ENCODE data around the gene CFAP47. TPM values are rescaled to one million over a fixed set of nuclear protein-coding genes. Genes with fewer than 3 reads are reported as not detected.
"Not testable (repeated sequence)": the region's sequence is repeated elsewhere in the genome, so short reads cannot be mapped to it uniquely, and the experiment has no call there.

The CFAP47 gene
- total RNA-seq, 3 donors from 2014 or later (not counting 1 experiment from before 2014, with no cell fraction given), result not detected

DNA sequence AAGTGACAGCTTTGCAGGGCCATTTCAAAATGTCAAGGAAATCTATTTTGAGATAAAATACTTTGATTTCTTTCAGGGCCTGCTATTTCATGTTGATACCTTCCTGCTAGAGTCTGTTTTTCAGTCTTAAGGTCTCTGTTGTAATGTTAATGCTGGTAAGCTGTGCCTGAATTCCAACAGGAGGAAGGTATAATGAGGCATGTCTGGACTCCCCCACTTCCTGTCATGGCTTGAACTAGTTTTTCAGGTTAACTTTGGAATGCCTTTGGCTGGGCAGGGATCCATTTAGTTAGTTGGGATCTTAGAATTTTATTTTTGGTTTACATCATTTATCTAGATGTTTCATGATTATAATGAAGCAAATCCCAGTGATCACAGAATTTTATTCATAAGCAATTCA lies 279.0 kb downstream of the CFAP47 start:
- TF ChIP-seq, protein P1, sequence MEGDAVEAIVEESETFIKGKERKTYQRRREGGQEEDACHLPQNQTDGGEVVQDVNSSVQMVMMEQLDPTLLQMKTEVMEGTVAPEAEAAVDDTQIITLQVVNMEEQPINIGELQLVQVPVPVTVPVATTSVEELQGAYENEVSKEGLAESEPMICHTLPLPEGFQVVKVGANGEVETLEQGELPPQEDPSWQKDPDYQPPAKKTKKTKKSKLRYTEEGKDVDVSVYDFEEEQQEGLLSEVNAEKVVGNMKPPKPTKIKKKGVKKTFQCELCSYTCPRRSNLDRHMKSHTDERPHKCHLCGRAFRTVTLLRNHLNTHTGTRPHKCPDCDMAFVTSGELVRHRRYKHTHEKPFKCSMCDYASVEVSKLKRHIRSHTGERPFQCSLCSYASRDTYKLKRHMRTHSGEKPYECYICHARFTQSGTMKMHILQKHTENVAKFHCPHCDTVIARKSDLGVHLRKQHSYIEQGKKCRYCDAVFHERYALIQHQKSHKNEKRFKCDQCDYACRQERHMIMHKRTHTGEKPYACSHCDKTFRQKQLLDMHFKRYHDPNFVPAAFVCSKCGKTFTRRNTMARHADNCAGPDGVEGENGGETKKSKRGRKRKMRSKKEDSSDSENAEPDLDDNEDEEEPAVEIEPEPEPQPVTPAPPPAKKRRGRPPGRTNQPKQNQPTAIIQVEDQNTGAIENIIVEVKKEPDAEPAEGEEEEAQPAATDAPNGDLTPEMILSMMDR (IDR thresholded peaks at IDR 0.05), result no peak
- intact Hi-C loops (cut with micrococcal nuclease), result no loop called here
- no peaks in the 10 kb centered on the region for H3K36me3 ChIP-seq (ENCODE audit: control insufficient read depth, insufficient read depth, low read length)
- H3K9me3 ChIP-seq (ENCODE audit: control insufficient read depth, insufficient read depth, low read length), result no peaks in the 10 kb centered on the region
- peaks cover 0 to 6% of the 10 kb centered on the region in 2 donors for H3K9me3 Mint-ChIP-seq
- H3K27me3 Mint-ChIP-seq (ENCODE audit: low read depth in 2 of 2), result no peaks in the 10 kb centered on the region
- H3K27me3 ChIP-seq (ENCODE audit: control insufficient read depth, insufficient read depth, low read length), result no peaks in the 10 kb centered on the region
- H3K4me3 Mint-ChIP-seq, result no peak overlapping the region
- no peak for DNase-seq
- H3K27ac Mint-ChIP-seq, result no peak overlapping the region
- no peaks in the 10 kb centered on the region for H3K4me1 ChIP-seq (ENCODE audit: control insufficient read depth, insufficient read depth, low read length)
- H3K4me3 ChIP-seq (ENCODE audit: low read length), result no peak overlapping the region
- no peak for ATAC-seq
- H3K27ac ChIP-seq (ENCODE audit: low read length), result no peak overlapping the region
- no peaks in the 10 kb centered on the region for H3K4me1 Mint-ChIP-seq
- H3K36me3 Mint-ChIP-seq, result no peaks in the 10 kb centered on the region

DNA sequence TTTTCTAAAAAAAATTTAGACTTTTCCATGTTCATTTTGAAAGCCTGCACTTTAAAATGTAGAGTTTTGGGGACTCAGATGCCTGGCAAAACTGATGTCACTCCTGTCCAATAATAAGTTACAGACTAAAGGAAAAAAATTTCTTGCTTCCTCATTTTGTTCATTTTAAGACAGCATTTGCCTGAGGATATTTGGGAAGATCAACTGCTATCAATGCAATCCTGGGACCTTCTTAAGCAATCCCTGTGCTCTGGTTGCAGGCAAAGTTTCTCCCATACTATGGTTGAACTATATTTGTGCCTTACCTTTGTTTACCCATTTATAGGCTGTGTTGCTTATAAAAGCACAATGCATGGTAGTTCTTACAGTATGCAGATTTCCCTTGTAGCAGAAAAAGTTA lies 280.4 kb downstream of the CFAP47 start:
- Mint-ChIP-seq H3K4me3 (no peak overlapping the region), H3K27ac (no peak overlapping the region), H3K4me1 (no peaks in the 10 kb centered on the region), H3K27me3 (ENCODE audit: low read depth in 2 of 2) (no peaks in the 10 kb centered on the region), H3K36me3 (no peaks in the 10 kb centered on the region), H3K9me3 (peaks cover 0 to 3% of the 10 kb centered on the region in 2 donors)
- ATAC-seq, result no peak
- TF ChIP-seq, protein P1 (IDR thresholded peaks at IDR 0.05), result no peak
- no peaks in the 10 kb centered on the region for H3K4me1 ChIP-seq (ENCODE audit: control insufficient read depth, insufficient read depth, low read length)
- no peak overlapping the region for H3K27ac ChIP-seq (ENCODE audit: low read length)
- H3K4me3 ChIP-seq (ENCODE audit: low read length), result no peak overlapping the region
- DNase-seq, result no peak
- H3K36me3 ChIP-seq (ENCODE audit: control insufficient read depth, insufficient read depth, low read length), result no peaks in the 10 kb centered on the region
- H3K27me3 ChIP-seq (ENCODE audit: control insufficient read depth, insufficient read depth, low read length), result no peaks in the 10 kb centered on the region
- no peaks in the 10 kb centered on the region for H3K9me3 ChIP-seq (ENCODE audit: control insufficient read depth, insufficient read depth, low read length)
- intact Hi-C loops (cut with micrococcal nuclease), result no loop called here

DNA sequence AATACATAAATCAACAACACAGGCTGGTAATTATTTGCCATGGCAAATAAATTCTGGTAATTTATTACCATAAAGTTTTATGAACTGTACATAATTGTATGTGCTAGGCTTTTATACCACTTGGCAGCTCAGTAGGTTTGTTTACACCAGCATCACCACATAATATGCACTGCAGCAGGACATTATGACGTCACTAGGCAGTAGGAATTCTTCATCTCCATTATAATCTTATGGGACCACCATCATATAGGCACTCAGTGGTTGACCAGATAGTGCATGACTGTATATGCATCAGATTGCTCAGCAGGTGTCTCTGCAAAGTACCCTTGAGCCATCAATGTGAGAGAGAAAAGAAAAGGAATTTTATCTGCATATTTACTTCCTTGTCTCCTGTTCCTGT lies 295.4 kb downstream of the CFAP47 start:
- DNase-seq (no peak), ATAC-seq (no peak)
- no peak overlapping the region for H3K4me3 ChIP-seq (ENCODE audit: low read length)
- no peaks in the 10 kb centered on the region for H3K36me3 Mint-ChIP-seq
- intact Hi-C loops (cut with micrococcal nuclease), result no loop called here
- H3K27me3 Mint-ChIP-seq (ENCODE audit: low read depth in 2 of 2), result no peaks in the 10 kb centered on the region
- H3K9me3 ChIP-seq (ENCODE audit: control insufficient read depth, insufficient read depth, low read length), result no peaks in the 10 kb centered on the region
- no peak overlapping the region for H3K27ac ChIP-seq (ENCODE audit: low read length)
- H3K27me3 ChIP-seq (ENCODE audit: control insufficient read depth, insufficient read depth, low read length), result no peaks in the 10 kb centered on the region
- H3K4me3 Mint-ChIP-seq, result no peak overlapping the region
- no peak overlapping the region for H3K27ac Mint-ChIP-seq
- no peaks in the 10 kb centered on the region for H3K4me1 Mint-ChIP-seq
- WGBS (ENCODE audit: insufficient coverage), result 71% methylated on average over 1 of the region's 1 CpG
- peaks cover 8% of the 10 kb centered on the region in 2 donors for H3K9me3 Mint-ChIP-seq
- H3K4me1 ChIP-seq (ENCODE audit: control insufficient read depth, insufficient read depth, low read length), result no peaks in the 10 kb centered on the region
- no peaks in the 10 kb centered on the region for H3K36me3 ChIP-seq (ENCODE audit: control insufficient read depth, insufficient read depth, low read length)
- TF ChIP-seq, protein P1 (IDR thresholded peaks at IDR 0.05), result no peak

DNA sequence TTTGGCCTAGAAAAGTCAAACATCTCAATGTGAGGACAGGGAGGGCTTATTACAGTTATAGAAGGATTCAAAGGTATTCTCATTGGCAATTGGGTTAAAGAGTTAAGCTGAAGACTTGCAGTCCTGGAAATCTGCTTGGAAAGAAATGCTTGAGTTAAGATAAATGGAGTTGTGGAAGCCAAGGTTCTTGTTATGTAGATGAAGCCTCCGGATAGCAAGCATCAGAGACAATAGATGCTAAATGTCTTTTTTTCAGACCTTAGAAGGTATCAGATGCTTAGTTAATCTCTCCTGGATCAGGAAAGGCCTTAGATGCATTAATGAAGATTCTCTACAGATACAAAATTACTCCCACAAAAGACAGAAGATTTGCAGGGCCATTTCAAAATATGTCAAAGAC lies 299.3 kb downstream of the CFAP47 start:
- H3K9me3 Mint-ChIP-seq, result peaks cover 8 to 9% of the 10 kb centered on the region in 2 donors
- Histone ChIP-seq H3K36me3 (ENCODE audit: control insufficient read depth, insufficient read depth, low read length) (no peaks in the 10 kb centered on the region), H3K4me1 (ENCODE audit: control insufficient read depth, insufficient read depth, low read length) (no peaks in the 10 kb centered on the region), H3K9me3 (ENCODE audit: control insufficient read depth, insufficient read depth, low read length) (no peaks in the 10 kb centered on the region), H3K27ac (ENCODE audit: low read length) (no peak overlapping the region), H3K4me3 (ENCODE audit: low read length) (no peak overlapping the region), H3K27me3 (ENCODE audit: control insufficient read depth, insufficient read depth, low read length) (no peaks in the 10 kb centered on the region)
- no peaks in the 10 kb centered on the region for H3K27me3 Mint-ChIP-seq (ENCODE audit: low read depth in 2 of 2)
- no peaks in the 10 kb centered on the region for H3K4me1 Mint-ChIP-seq
- H3K4me3 Mint-ChIP-seq, result no peak overlapping the region
- no peaks in the 10 kb centered on the region for H3K36me3 Mint-ChIP-seq
- intact Hi-C loops (cut with micrococcal nuclease), result no loop called here
- H3K27ac Mint-ChIP-seq, result no peak overlapping the region
- DNase-seq (no peak), ATAC-seq (no peak)
- WGBS (ENCODE audit: insufficient coverage), result 73% methylated on average over 1 of the region's 1 CpG
- TF ChIP-seq, protein P1 (IDR thresholded peaks at IDR 0.05), result no peak

DNA sequence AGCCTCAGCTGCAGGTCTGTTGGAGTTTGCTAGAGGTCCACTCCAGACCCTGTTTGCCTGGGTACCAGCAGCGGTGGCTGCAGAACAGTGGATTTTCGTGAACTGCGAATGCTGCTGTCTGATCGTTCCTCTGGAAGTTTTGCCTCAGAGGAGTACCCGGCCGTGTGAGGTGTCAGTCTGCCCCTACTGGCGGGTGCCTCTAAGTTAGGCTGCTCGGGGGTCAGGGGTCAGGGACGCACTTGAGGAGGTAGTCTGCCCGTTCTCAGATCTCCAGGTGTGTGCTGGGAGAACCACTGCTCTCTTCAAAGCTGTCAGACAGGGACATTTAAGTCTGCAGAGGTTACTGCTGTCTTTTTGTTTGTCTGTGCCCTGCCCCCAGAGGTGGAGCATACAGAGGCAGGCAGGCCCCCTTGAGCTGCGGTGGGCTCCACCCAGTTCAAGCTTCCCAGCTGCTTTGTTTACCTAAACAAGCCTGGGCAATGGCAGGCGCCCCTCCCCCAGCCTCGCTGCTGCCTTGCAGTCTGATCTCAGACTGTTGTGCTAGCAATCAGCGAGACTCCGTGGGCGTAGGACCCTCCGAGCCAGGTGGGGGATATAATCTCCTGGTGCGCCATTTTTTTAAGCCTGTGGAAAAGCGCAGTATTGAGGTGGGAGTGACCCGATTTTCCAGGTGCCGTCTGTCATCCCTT lies 315.4 kb downstream of the CFAP47 start:
- ATAC-seq; intact Hi-C loops (cut with micrococcal nuclease): not testable (repeated sequence)
- WGBS (ENCODE audit: insufficient coverage), result 91% methylated on average over 11 of the region's 21 CpGs

More for the DNA sequence above, 315.4 kb downstream of the CFAP47 start:
- H3K4me3 Mint-ChIP-seq; H3K27me3 Mint-ChIP-seq (ENCODE audit: low read depth in 2 of 2); H3K36me3 ChIP-seq (ENCODE audit: control insufficient read depth, insufficient read depth, low read length); H3K4me1 ChIP-seq (ENCODE audit: control insufficient read depth, insufficient read depth, low read length); H3K27ac Mint-ChIP-seq; H3K36me3 Mint-ChIP-seq; H3K4me1 Mint-ChIP-seq; H3K4me3 ChIP-seq (ENCODE audit: low read length); H3K9me3 ChIP-seq (ENCODE audit: control insufficient read depth, insufficient read depth, low read length); H3K27ac ChIP-seq (ENCODE audit: low read length); DNase-seq; H3K27me3 ChIP-seq (ENCODE audit: control insufficient read depth, insufficient read depth, low read length); H3K9me3 Mint-ChIP-seq: not testable (repeated sequence)

Measured in natural killer cell (primary cell).